Jurkat, Clone E6-1 (cell line): ENCODE results near the gene CYP4F12.

ENCODE experiments used
- DNase-seq: peaks from one replicate; pipeline ENCODE4 v3.0.0-alpha.2; 2011; ENCODE audit warnings: low read depth, low spot score
- H3K4me3 ChIP-seq: 2 replicates; pipeline ENCODE4 v1.5.1; 2011; ENCODE audit warnings: mild to moderate bottlenecking, low read length, control low read depth, moderate library complexity

CYP4F12 gene

DNA sequence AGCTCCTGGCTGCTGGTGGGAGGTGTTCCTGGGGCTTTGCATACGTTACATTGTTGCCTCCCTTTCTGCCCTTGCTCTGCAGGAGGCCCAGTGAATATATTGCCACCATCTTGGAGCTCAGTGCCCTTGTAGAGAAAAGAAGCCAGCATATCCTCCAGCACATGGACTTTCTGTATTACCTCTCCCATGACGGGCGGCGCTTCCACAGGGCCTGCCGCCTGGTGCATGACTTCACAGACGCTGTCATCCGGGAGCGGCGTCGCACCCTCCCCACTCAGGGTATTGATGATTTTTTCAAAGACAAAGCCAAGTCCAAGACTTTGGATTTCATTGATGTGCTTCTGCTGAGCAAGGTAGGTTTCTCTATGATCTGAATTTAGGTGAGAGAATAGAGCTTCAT, 10.5 kb downstream of the CYP4F12 start:
- DNase-seq, result no peak

DNA sequence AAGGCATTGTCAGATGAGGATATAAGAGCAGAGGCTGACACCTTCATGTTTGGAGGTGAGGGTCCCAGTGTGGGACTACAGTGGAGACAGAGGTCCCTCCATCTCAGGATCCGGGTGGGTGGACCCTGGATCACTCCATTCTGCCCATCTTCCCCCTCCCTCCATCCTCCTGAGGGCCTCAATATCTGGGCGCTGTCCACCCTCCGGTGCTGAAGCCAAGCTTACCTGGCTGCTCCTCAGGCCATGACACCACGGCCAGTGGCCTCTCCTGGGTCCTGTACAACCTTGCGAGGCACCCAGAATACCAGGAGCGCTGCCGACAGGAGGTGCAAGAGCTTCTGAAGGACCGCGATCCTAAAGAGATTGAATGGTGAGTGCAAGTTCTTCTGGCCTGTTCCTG, 11.9 kb downstream of the CYP4F12 start:
- no peak overlapping the region for H3K4me3 ChIP-seq
- no peak for DNase-seq

More for the DNA sequence above, 10.5 kb downstream of the CYP4F12 start:
- no peak overlapping the region for H3K4me3 ChIP-seq

DNA sequence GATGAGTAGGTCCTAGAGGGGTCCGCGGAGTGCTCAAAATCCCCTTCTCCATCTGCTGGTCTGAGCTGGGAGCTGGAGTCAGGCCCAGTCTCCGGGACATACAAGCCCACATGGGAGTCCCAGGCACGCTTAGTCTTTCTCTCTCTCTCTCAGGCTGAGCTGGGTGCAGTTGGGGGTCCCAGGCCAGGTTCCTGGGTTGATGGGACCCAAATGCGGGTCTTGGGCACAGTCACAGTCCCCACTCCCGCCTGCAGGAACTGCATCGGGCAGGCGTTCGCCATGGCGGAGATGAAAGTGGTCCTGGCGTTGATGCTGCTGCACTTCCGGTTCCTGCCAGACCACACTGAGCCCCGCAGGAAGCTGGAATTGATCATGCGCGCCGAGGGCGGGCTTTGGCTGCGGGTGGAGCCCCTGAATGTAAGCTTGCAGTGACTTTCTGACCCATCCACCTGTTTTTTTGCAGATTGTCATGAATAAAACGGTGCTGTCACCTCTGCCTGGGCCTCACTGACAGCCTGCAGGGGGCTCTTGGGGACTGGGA, 23.8 kb downstream of the CYP4F12 start:
- peak; percentile 18 for DNase-seq
- H3K4me3 ChIP-seq, result no peak overlapping the region

DNA sequence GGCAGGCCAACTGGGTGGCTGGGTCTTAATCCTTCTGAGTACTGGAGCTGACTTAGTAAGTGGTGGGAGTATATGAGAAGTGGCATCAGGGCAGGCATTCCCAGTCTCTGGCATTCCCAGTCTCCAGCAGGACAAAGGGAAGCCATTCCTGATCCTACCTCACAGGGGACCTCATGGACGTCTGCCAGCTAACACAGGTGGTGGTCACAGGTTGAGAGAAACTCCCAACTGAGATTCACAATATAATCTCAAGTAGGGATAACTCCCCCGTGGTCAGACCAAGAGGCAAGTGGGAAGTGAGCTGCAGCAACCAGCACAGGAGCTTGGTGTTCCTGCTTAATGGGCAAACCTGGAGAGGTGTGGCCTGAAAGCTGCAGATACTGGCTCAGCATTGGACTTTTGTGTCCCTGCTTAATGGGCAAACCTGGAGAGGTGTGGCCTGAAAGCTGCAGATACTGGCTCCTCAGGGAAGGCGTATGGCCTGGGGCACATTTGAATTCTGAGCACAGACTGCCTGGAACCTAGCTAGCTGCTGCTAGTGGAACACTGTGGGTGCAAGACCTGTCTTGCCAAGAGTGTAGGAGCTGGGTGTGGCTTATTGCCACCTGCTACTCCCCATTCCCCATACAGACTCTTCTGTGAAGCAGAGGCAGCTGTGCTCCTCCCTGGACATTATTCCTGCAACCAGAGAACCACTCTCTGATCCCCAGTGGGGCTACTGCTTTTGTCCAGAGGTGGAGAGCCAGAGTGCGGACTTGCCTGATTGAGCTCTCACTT, 29.1 kb downstream of the CYP4F12 start:
- no peak for DNase-seq

DNA sequence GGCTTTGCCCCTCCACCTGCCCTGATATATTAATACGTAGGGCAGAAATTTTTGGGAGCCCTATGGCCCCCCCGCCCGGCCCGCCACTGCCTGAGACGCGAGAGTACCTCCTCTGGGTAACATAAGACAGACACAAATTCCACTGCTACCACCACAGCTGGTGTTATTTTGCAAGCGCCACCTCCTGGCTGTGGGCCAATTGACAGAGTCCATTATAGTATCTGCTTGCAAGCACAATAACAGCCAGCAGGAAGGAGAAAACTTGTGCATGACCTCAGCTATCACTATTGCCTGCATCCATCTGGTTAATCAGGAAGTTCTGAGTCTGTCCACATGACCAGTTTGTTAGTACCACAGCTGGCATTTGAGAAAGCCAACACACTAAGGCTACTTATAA, 29.6 kb downstream of the CYP4F12 start:
- H3K4me3 ChIP-seq, result no peak overlapping the region
- peak; percentile 82 for DNase-seq

More for the DNA sequence above, 29.1 kb downstream of the CYP4F12 start:
- no peak overlapping the region for H3K4me3 ChIP-seq

DNA sequence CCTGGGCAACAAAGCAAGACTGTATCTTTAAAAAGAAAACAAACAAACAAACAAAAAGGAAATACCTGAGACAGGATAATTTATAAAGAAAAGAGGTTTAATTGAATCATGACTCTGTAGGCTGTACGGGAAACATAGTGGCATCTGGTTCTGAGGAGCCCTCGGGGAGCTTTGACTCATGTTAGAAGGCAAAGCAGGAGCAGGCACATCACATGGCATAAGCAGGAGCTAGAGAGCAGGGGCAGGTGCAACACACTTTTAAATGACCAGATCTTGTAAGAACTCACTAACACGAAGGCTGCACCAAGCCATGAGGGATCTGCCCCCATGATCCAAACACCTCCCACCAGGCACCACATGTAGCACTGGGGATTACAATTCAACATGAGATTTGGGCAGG, 41.8 kb downstream of the CYP4F12 start:
- no peak for DNase-seq
- no peak overlapping the region for H3K4me3 ChIP-seq

DNA sequence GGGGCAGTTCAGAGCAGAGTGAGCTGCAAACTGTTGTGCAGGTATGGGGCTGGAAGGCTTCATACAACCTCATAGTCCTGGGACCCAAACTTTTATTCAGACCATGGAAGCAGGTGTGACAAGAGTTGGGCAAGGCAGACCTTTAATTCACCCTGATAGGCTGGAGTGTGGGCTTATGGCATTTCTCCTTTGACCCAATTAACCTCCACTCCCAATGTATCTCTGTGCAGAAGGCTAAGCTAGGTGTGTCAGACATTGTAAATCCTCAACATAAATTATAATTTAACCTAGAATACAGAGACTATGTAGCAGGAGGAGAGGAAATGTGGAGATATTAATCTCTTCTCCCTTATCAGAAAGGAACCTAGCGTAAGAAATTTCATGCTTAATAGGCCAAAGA, 42.8 kb downstream of the CYP4F12 start:
- no peak for DNase-seq
- no peak overlapping the region for H3K4me3 ChIP-seq

DNA sequence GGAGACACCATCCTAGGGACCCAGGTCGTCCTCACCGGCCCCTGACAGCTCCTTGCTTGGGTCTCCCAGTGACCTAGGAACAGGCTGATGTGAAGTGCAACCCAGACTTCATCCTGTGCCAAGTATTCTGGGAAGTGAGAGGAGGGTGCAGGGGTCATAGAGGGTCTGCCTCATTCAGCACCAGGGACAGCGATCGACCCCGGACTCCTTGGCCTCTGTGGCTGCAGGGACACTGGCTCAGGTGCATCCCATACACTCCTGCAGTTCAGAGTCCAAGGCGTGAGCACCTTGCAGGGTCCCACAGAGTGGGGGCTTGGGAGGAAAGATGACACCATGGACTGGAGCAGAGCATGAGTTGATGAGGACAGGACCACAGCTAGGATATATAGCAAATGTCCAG, 44.9 kb downstream of the CYP4F12 start:
- DNase-seq, result no peak
- no peak overlapping the region for H3K4me3 ChIP-seq

DNA sequence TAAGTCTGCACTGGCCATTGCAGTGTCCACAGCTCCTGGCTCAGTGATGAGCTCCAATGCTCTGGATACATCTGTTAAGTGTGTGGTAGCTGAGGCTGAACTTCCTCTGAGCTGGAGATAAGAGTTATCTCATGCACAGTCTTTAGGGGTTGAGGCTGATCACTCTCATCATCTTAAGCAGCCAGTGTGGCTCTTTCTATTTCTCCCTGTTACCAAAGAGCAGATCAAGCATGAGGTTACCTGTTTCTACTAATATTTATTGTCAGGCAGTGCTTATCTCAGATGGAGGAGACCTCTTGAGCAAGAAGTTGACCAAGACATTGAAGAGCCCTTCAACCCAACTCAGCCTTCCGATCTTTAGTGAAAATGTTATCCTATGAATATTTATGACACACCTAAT, 48.4 kb downstream of the CYP4F12 start:
- DNase-seq, result no peak
- no peak overlapping the region for H3K4me3 ChIP-seq

DNA sequence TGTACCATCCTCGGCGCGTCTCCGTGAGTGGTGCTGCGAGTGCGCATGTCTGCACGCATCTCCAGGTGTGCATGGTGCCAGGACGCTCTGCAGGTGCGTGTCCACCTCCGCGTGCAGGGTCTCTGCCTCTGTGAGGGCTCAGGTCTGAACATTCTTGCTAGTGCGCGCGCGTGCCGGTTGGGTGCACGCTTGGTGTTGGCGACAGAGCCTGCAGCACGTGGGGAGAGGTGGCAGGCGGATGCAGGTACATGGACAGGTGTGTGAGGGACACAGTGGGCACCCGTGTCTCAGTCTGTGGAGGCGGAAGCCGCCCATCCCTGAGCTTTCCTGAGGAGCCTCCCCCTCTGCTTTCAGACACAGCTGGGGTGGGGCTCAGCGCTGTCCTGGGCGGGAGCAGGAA, 50.1 kb downstream of the CYP4F12 start:
- DNase-seq, result no peak
- no peak overlapping the region for H3K4me3 ChIP-seq

DNA sequence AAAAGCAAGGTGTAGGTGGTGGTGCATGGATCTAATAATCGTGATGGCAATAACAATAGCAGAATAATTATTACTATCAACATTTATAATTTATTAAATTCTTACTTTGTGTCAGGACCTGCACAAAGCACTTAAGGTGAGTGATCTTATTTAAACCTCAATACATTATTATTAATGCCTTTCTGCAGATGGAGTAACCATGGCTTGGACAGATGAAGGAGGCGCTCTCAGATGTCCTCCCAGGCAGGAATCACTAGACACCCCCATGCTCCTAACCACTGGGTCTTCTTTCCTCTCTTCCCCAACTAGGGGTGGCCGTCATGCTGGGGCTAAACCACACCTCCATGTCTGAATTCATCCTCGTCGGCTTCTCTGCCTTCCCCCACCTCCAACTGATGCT, 54.8 kb downstream of the CYP4F12 start, which contains the start of gene OR10H2:
OR10H2 (plus strand) TSS at position 301 of the 400 bp plus-strand sequence; CDS start at position 321, 20 bp downstream.
- H3K4me3 ChIP-seq, result no peak within 1 kb of the TSS
- no peak for DNase-seq

DNA sequence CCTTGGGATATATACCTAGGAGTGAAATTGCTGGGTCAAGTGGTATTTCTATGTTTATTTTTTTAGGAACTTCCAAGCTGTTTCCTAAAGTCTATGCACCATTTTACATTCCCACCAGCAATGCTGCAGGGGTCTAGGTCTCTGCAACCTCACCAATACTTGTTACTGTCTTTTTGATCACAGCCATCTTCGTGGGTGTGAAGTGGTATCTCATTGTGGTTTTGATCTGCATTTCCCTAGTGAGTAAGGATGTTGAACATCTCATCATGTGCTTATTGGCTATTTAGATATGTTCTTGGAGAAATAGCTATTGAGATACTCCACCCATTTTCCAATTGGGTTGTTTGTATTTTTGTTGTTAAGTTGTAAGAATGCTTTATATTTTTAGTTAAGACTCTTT, 57.7 kb downstream of the CYP4F12 start:
- DNase-seq, result peak; percentile 46
- no peak overlapping the region for H3K4me3 ChIP-seq

DNA sequence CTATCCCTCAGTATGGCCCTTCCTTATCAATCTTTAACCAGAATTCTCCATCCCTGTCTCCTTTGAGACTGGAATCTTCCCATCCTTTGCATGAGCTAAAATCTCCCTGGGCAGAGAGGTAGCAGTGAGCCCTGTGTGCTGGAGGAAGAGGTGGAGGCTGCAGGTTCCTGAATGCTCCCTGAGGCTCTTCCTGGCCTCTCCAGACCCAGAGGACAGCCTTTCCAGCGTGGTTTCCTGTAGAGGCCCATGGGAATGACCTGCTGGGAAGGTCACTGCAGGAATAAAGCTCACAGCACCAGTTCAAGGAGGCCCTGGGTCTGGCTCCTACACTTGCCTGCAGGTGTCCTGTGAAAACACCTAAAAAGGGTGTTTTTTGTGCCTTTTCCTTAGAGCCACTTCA, 59.5 kb downstream of the CYP4F12 start:
- no peak for DNase-seq
- H3K4me3 ChIP-seq, result no peak overlapping the region

DNA sequence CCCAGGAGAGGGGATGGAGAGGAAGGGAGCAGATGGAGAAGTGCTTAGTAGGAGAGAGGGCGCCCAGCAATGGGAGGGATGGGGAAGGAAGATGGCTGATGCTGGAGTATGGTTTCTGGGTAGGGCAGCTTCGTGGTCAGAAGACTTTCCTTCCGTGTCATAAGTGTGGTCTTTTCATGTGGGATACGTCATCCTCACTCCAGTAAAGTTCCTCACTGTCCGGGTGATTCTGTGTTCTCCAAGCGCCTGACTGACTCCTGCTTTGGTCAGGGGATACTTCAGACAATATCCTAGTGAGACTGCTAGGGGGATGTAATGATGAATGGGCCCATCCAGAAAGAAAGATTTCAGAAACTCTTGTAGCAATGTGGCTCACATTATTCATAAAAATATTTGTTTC, 61.0 kb downstream of the CYP4F12 start:
- no peak overlapping the region for H3K4me3 ChIP-seq
- DNase-seq, result no peak

DNA sequence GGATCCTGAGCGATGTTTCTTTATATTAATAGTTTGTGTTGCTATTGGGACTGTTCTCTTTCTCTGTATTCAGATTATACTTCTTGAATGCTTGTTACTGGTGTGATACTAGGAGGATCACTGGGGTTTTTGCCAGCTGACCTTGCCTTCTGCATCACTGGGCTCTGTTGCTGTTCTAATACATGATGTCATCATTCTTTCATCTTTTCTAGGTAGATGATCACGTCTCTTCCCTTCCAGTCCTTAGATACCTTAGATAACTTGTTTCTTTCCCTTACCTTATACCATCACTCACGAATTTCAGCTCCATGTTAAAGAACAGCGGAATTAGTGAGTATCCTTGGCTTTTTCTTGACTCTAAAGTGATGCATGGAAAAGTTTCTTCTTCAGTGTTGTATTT, 64.8 kb downstream of the CYP4F12 start, which contains the start of gene OR10H3:
OR10H3 (plus strand) TSS at position 264 of the 400 bp plus-strand sequence. CDS start 3,408 bp downstream, outside the sequence.
- no peak within 1 kb of the TSS for H3K4me3 ChIP-seq
- DNase-seq, result no peak

DNA sequence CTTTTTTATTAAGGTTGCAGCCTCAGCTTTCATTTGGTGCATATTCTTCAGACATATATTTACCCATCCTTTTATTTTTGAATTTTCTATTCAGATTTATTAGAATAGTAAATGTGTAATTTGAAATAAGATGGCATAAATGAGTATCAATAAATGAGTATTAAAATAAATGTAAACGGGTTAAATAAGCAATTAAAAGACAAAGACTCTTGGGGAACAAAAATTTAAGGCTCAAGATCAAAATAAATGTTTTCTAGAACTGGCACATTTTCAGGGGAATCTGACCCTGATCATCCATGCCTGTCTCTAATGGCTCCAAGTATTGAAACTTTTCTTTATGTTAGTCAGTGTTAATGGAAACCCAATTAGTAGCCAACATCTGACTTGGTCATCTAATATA, 67.9 kb downstream of the CYP4F12 start:
- no peak overlapping the region for H3K4me3 ChIP-seq
- DNase-seq, result no peak
